Measurements from ENCODE around the gene PDCD2. TPM values are rescaled to one million over a fixed set of nuclear protein-coding genes. Genes with fewer than 3 reads are reported as not detected.

Gene PDCD2
- total and polyA plus RNA-seq, 2 experiments from 2014 or later, result 145 to 181 TPM

- TF ChIP-seq REST (IDR thresholded peaks at IDR 0.05; ENCODE audit: unreplicated experiment), result no peak
- TF ChIP-seq ZNF331 (CRISPR knock-in tag; IDR thresholded peaks at IDR 0.05; ENCODE audit: low read depth), result no peak
- no peak for TF ChIP-seq POLR2AphosphoS5 (IDR thresholded peaks at IDR 0.05; ENCODE audit: low read depth)
Observed at GRCh38 chr6:170536671-170537070, 47.8 kb downstream of the PDCD2 start (continued).

- Mint-ChIP-seq H3K27ac (no peak overlapping the region), H3K27me3 (ENCODE audit: insufficient read depth, low read depth, poor library complexity) (no peaks in the 10 kb centered on the region), H3K9me3 (no peaks in the 10 kb centered on the region), H3K4me3 (no peak overlapping the region), H3K36me3 (ENCODE audit: low read depth) (peaks cover 63% of the 10 kb centered on the region), H3K4me1 (no peaks in the 10 kb centered on the region)
- no peaks in the 10 kb centered on the region for H3K27me3 ChIP-seq (ENCODE audit: insufficient read depth)
- H3K4me2 ChIP-seq, result no peak overlapping the region
- H3K27ac ChIP-seq (ENCODE audit: low read depth), result no peak overlapping the region
- ATAC-seq (no peak), DNase-seq (ENCODE audit: low spot score) (no peak)
- no peaks in the 10 kb centered on the region for H3F3A ChIP-seq (replicated peaks; ENCODE audit: low read depth)
- H3K9me2 ChIP-seq (ENCODE audit: insufficient read depth), result no peaks in the 10 kb centered on the region
- H3K4me3 ChIP-seq, result no peak overlapping the region
- peaks cover 7% of the 10 kb centered on the region; the same call in 1 of the 2 replicates for H4K20me1 ChIP-seq (replicated peaks; ENCODE audit: insufficient read depth)
- no peak overlapping the region for H2AFZ ChIP-seq
- H3K36me3 ChIP-seq (ENCODE audit: insufficient read depth), result peaks cover 27% of the 10 kb centered on the region; the same call in 1 of the 2 replicates
- no peaks in the 10 kb centered on the region for H3K4me1 ChIP-seq (ENCODE audit: insufficient read depth)
- H3K79me2 ChIP-seq (replicated peaks; ENCODE audit: insufficient read depth), result peaks cover 16% of the 10 kb centered on the region
- TF ChIP-seq NANOG (IDR thresholded peaks at IDR 0.05; ENCODE audit: borderline replicate concordance) (no peak), ETS1 (IDR thresholded peaks at IDR 0.05) (no peak), STAT1 (IDR thresholded peaks at IDR 0.05; ENCODE audit: unreplicated experiment) (no peak)
Observed at GRCh38 chr6:170535004-170535403, 49.4 kb downstream of the PDCD2 start.

GRCh38 chr6:170533792-170534191 lies 50.6 kb downstream of the PDCD2 start:
- no peak overlapping the region for H3K4me3 ChIP-seq
- H3K4me1 ChIP-seq (ENCODE audit: insufficient read depth), result no peaks in the 10 kb centered on the region
- H3K36me3 Mint-ChIP-seq (ENCODE audit: low read depth), result peaks cover 53% of the 10 kb centered on the region
- no peaks in the 10 kb centered on the region for H3K27me3 ChIP-seq (ENCODE audit: insufficient read depth)
- no peak overlapping the region for H3K27ac Mint-ChIP-seq
- H3K4me2 ChIP-seq, result no peak overlapping the region
- peaks cover 8% of the 10 kb centered on the region for H3K79me2 ChIP-seq (replicated peaks; ENCODE audit: insufficient read depth)
- H2AFZ ChIP-seq, result no peak overlapping the region
- no peaks in the 10 kb centered on the region for H3F3A ChIP-seq (replicated peaks; ENCODE audit: low read depth)
- no peaks in the 10 kb centered on the region for H3K4me1 Mint-ChIP-seq
- no peaks in the 10 kb centered on the region for H3K9me2 ChIP-seq (ENCODE audit: insufficient read depth)
- no peaks in the 10 kb centered on the region for H3K9me3 Mint-ChIP-seq
- H3K4me3 Mint-ChIP-seq, result no peak overlapping the region
- no peak for DNase-seq (ENCODE audit: low spot score)
- ATAC-seq, result no peak
- no peaks in the 10 kb centered on the region for H3K27me3 Mint-ChIP-seq (ENCODE audit: insufficient read depth, low read depth, poor library complexity)
- peaks cover 27% of the 10 kb centered on the region; the same call in 1 of the 2 replicates for H3K36me3 ChIP-seq (ENCODE audit: insufficient read depth)
- peaks cover 7% of the 10 kb centered on the region; the same call in 1 of the 2 replicates for H4K20me1 ChIP-seq (replicated peaks; ENCODE audit: insufficient read depth)
- no peak overlapping the region for H3K27ac ChIP-seq (ENCODE audit: low read depth)
- no peak for TF ChIP-seq ZNF331 (CRISPR knock-in tag; IDR thresholded peaks at IDR 0.05; ENCODE audit: low read depth)
- no peak for TF ChIP-seq EZH2 (IDR thresholded peaks at IDR 0.05; ENCODE audit: low read depth, unreplicated experiment)
- no peak for TF ChIP-seq ZNF114 (CRISPR knock-in tag; IDR thresholded peaks at IDR 0.05)
- TF ChIP-seq JUNB (IDR thresholded peaks at IDR 0.05; ENCODE audit: unreplicated experiment), result no peak
- TF ChIP-seq ETS1 (IDR thresholded peaks at IDR 0.05), result no peak
- TF ChIP-seq POLR2AphosphoS5 (IDR thresholded peaks at IDR 0.05; ENCODE audit: low read depth), result no peak
- TF ChIP-seq CREB1 (CRISPR knock-in tag; IDR thresholded peaks at IDR 0.05; ENCODE audit: low read depth), result no peak
- no peak for TF ChIP-seq CTCF (conservative IDR thresholded peaks at IDR 0.05; ENCODE audit: low read depth in 2 of 2)
- TF ChIP-seq NANOG (IDR thresholded peaks at IDR 0.05; ENCODE audit: borderline replicate concordance), result no peak
- no peak for TF ChIP-seq REST (IDR thresholded peaks at IDR 0.05; ENCODE audit: unreplicated experiment)
